Activated T-cell treated with anti-CD3 and anti-CD28 coated beads, Interleukin-2, amount 50 U/mL, for 72 hours (primary cell): ENCODE measurements around the gene PREP. TPM values are rescaled to one million over a fixed set of nuclear protein-coding genes. Genes with fewer than 3 reads are reported as not detected.

Experiments
- ATAC-seq, 2 donors: fragments of 150-1000 bp; cut with Tn5 transposase; replicated peaks in 1 of 2; 2 replicates each; pipeline ENCODE4 v1.10.0; 2021; ENCODE audit warnings: moderate library complexity in 2 of 2, mild to moderate bottlenecking in 1 of 2
- DNase-seq, 2 donors: peaks; one replicate each; pipeline ENCODE4 v3.0.0; 2021 to 2022; ENCODE audit warnings: mixed read lengths in 1 of 2
- H3K27ac Mint-ChIP-seq: one replicate; pipeline ENCODE4 v1.8.0; 2022; ENCODE audit warnings: mild to moderate bottlenecking, moderate library complexity, mixed read lengths
- H3K27me3 Mint-ChIP-seq: one replicate; pipeline ENCODE4 v1.8.0; 2022; ENCODE audit warnings: low read depth, mixed read lengths
- H3K36me3 Mint-ChIP-seq, 2 donors: one replicate each; pipeline ENCODE4 v1.8.0; 2022; ENCODE audit warnings: mixed read lengths in 2 of 2, mild to moderate bottlenecking in 1 of 2; ENCODE audit not compliant: insufficient read depth in 2 of 2
- H3K4me1 Mint-ChIP-seq: one replicate; pipeline ENCODE4 v1.8.0; 2022; ENCODE audit warnings: low read depth, mixed read lengths
- H3K4me3 Mint-ChIP-seq, 2 donors: one replicate each; pipeline ENCODE4 v1.8.0; 2022; ENCODE audit warnings: mild to moderate bottlenecking in 2 of 2, mixed read lengths in 2 of 2, moderate library complexity in 2 of 2
- H3K9me3 Mint-ChIP-seq, 2 donors: one replicate each; pipeline ENCODE4 v1.8.0; 2022; ENCODE audit warnings: mixed read lengths in 2 of 2
- total RNA-seq, 2 donors: library from RNA; stranded (reverse); gene quantifications; one replicate each; pipeline ENCODE4 v1.2.3, GENCODE V29; 2022

Gene PREP
- total RNA-seq, 2 donors from 2014 or later, result 31.6 to 40.0 TPM

DNA sequence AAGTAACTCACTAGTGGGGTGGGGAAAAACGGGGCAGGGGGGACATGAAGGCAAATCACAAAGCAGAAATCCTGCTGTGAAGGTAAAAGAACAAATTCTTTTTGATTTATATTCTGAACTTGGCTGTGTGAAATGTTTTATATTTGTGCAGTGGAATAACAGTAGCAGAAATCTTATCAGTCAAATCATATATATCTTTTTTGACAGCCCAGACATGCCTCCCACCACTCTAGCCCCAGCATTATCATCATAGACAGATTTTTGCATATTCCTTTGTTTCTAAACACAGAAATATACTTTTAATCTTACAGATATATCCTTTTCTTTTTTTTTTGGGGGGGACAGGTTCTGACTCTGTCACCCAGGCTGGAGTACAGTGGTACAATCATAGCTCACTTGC lies 97.4 kb downstream of the PREP start:
- H3K9me3 Mint-ChIP-seq, result no peaks in the 10 kb centered on the region
- no peaks in the 10 kb centered on the region for H3K4me1 Mint-ChIP-seq
- H3K27me3 Mint-ChIP-seq, result no peaks in the 10 kb centered on the region
- no peak overlapping the region for H3K27ac Mint-ChIP-seq
- ATAC-seq (no peak), DNase-seq (no peak)
- H3K36me3 Mint-ChIP-seq, result peaks cover 0 to 7% of the 10 kb centered on the region in 2 donors
- no peak overlapping the region for H3K4me3 Mint-ChIP-seq

DNA sequence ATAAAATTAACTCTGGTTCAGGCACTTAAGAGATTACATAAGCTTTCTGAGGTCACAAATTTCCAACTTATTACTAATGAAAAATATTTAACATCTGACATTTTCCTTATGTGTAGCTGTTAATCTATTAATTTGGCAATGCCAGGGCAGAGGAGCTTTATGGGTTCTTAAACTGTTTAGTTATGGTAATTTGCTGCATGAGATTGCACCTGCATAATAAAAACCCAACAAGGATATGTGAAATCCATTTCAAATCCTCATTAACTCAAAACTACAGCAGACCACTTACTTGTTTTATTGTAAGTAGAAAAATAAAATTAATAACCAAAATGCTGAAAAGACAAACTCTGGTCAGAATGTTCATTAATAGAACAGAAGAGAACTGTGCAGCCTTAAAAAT lies 98.1 kb downstream of the PREP start:
- Mint-ChIP-seq H3K9me3 (no peaks in the 10 kb centered on the region), H3K36me3 (peaks cover 0 to 7% of the 10 kb centered on the region in 2 donors), H3K4me3 (no peak overlapping the region), H3K27ac (no peak overlapping the region), H3K4me1 (no peaks in the 10 kb centered on the region), H3K27me3 (no peaks in the 10 kb centered on the region)
- DNase-seq (no peak), ATAC-seq (no peak)

DNA sequence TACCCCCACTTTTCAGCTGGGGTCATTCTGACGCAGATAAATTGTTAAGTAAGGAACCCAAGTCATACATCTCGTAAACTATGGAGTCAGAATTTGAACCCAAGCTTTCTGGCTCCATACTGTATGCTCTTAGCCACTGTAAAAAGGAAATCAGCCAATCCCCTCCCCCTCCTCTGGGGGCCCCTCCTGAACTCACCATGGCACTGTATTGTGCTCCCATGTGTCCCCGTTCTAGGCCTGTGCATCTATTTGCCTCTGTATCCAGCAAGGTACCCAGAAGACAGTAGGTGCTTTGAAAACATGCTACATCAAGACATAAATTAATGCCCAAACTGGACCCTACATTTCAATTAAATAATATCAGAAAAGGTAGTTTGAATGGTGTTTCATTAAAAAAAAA lies 98.5 kb downstream of the PREP start:
- Mint-ChIP-seq H3K9me3 (no peaks in the 10 kb centered on the region), H3K36me3 (peaks cover 0 to 7% of the 10 kb centered on the region in 2 donors), H3K4me1 (no peaks in the 10 kb centered on the region), H3K4me3 (no peak overlapping the region), H3K27me3 (no peaks in the 10 kb centered on the region), H3K27ac (no peak overlapping the region)
- DNase-seq (no peak), ATAC-seq (no peak)

DNA sequence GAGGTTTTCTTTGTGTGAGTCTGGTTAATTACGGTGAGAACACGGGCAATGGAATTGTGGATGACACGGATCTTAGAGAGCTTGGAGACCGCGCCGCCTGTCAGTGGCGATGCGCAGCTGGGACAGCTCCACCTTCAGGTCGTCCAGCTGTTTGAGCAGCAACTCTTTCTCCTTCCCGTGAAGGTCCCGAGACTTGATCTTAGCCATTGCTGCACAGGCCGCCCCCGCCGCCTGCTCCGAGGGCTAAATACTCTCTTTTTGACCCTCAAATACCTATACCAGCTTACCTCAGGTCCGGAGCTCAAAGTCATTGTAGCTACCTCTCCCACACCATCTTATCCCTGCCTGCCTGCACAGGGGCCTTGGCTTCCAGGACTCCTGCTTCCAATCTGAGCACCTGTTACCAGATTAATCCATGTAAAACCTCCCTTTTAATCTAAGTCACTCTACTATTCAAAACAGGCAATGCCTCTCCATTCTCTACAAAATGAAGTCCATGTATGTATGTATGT lies 100.2 kb downstream of the PREP start:
- DNase-seq, result no peak
- Mint-ChIP-seq H3K9me3 (no peaks in the 10 kb centered on the region), H3K4me1 (no peaks in the 10 kb centered on the region), H3K27me3 (no peaks in the 10 kb centered on the region), H3K36me3 (peaks cover 0 to 7% of the 10 kb centered on the region in 2 donors), H3K27ac (no peak overlapping the region), H3K4me3 (no peak overlapping the region)
- no peak for ATAC-seq

DNA sequence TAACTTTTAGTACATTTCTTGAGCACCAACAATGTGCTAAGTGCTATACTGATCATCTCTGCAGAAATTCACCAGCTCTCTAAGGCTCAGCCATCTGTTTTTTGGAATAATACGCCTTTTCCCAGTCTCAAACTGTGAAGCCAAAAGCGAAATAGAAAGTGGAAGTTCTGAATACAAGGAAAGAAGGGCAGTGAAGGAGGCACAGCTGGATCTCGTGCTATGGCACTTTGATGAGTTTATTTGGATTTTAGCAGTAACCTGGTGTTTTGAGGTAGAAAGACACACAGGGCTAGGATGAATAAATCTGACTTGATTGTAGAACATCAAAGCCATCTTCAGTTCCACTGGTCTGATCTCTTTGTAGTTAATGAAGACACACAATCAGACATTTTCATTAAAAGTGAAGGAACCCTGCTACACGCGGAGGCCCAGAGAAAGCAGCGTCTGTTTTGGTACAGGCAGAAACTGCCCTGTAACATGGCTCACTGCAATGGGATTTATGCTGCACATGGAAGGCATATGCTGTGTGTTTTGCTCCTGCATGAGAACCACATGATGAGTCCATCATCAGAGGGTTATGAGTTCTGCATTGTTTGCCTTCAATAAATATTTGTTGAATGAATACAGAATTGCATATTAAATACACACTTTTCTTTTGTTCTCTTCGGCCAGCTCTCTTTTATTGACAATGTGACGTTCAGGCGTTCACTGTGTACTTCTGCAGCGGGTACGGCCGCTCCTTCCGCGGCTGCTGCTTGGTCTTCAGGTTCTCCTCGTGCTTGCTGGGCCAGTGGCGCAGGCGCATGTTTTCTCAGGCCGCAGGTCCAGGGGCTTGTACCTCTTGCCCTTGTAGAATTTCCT lies 100.9 kb downstream of the PREP start:
- no peak overlapping the region for H3K27ac Mint-ChIP-seq
- ATAC-seq, result no peak
- H3K36me3 Mint-ChIP-seq, result peaks cover 0 to 5% of the 10 kb centered on the region in 2 donors
- no peak for DNase-seq
- H3K4me1 Mint-ChIP-seq, result no peaks in the 10 kb centered on the region
- no peak overlapping the region for H3K4me3 Mint-ChIP-seq
- H3K9me3 Mint-ChIP-seq, result no peaks in the 10 kb centered on the region
- no peaks in the 10 kb centered on the region for H3K27me3 Mint-ChIP-seq

DNA sequence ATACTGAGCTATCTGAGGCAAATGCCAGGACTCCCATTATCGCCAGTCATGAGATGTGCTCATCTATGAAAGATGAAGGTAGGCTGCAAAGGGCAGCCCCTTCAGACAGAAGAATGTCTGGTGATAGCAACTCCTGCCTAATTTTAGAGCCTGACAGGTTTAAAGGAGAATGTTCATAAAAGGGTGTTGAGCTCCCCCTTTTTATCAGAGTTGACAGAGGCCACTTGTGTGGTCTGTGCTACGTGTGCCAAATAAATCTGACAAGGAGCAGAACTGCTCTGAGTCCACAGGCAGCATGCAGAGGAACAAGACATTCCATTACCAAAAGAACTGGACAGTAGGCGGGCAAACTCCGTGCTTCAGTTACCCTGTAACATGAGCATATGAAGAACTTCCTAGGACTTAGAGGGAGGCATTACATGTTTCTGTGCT lies 101.8 kb downstream of the PREP start:
- Mint-ChIP-seq H3K27me3 (no peaks in the 10 kb centered on the region), H3K9me3 (no peaks in the 10 kb centered on the region), H3K4me1 (no peaks in the 10 kb centered on the region), H3K4me3 (no peak overlapping the region), H3K36me3 (peaks cover 0 to 4% of the 10 kb centered on the region in 2 donors), H3K27ac (no peak overlapping the region)
- ATAC-seq (no peak), DNase-seq (no peak)

DNA sequence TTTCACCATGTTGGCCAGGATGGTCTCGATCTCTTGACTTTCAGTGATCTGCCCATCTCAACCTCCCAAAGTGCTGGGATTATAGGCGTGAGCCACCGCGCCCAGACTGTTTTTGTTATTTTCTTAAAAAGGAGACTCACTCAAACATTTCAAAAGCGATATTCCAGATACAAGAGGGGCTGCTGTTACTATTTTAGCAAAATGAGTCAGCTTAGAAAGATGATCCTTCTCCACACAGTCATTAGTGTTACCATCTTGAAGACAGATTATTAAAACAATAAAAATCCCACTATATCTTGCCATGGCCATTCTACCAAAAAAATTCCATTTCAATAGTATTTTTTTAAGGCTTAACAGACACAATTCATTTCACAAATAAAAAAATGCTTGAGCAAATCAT lies 102.8 kb downstream of the PREP start:
- Mint-ChIP-seq H3K27me3 (no peaks in the 10 kb centered on the region), H3K9me3 (no peaks in the 10 kb centered on the region), H3K36me3 (peaks cover 0 to 4% of the 10 kb centered on the region in 2 donors), H3K4me1 (no peaks in the 10 kb centered on the region), H3K4me3 (no peak overlapping the region), H3K27ac (no peak overlapping the region)
- DNase-seq, result no peak
- ATAC-seq, result no peak

DNA sequence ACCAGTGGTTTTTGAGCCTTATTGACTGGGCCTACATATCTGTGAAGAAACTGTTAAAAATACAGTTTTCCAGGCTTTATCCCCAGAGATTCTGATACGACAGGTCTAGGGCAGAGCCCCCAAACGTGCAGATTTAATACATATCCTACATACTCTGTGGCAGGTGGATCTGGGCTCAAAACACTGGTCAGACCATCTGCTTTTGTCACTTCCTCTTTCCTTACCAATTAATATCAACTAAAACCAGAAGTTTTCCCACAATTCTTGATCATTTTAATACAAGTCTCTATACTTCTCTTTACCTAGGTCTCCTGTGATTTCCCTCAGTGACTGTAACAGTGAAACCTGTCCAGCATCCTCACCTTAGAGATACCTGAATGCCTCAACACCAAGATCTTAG lies 108.8 kb downstream of the PREP start:
- Mint-ChIP-seq H3K27me3 (no peaks in the 10 kb centered on the region), H3K36me3 (peaks cover 0 to 6% of the 10 kb centered on the region in 2 donors), H3K27ac (no peak overlapping the region), H3K9me3 (no peaks in the 10 kb centered on the region), H3K4me3 (no peak overlapping the region), H3K4me1 (peaks cover 7% of the 10 kb centered on the region)
- ATAC-seq, result no peak
- no peak for DNase-seq

DNA sequence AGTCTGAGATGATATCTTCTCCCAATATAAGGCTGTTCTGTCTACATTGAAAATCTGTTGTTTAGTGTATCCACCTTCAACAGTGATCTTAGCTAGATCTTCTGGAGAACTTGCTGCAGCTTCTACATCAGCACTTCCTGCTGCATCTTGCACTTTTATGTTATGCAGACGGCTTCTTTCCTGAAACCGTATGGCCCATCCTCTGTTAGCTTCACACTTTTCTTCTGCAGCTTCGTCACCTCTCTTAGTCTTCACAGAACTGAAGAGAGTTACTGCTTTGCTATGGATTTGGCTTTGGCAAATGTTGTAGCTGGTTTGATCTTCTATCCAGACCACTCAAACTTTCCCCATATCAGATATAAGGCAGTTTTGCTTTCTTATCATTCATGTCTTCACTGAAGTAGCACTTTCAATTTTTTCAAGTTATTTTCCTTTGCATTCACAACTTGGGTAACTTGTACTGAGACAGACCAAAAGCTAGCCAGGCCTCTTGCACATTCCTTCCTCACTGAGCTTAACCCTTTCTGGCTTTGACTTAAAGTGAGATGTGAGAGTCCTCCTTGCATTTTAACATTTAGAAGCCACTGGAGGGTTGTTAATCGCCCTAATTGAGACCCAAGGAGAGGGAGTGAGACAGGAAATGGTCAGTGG lies 110.1 kb downstream of the PREP start:
- H3K4me1 Mint-ChIP-seq, result peaks cover 7% of the 10 kb centered on the region
- H3K4me3 Mint-ChIP-seq, result no peak overlapping the region
- H3K9me3 Mint-ChIP-seq, result no peaks in the 10 kb centered on the region
- DNase-seq, result no peak
- H3K36me3 Mint-ChIP-seq, result peaks cover 0 to 7% of the 10 kb centered on the region in 2 donors
- ATAC-seq, result no peak
- H3K27ac Mint-ChIP-seq, result no peak overlapping the region
- H3K27me3 Mint-ChIP-seq, result no peaks in the 10 kb centered on the region

DNA sequence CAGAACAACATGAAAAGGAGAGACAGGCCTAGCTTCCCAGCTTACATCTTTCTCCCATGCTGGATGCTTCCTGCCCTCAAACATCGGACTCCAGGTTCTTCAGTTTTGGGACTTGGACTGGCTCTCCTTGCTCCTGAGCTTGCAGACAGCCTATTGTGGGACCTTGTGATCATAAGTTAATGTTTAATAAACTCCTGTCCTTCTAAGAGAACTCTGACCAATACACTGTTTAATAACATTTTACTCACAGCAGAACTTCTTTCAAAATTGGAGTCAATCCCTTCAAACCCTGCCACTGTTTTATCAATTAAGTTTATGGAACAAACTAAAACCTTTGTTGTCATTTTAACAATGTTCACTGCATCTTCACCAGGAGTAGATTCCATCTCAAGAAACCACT lies 111.4 kb downstream of the PREP start:
- H3K27ac Mint-ChIP-seq, result no peak overlapping the region
- H3K4me1 Mint-ChIP-seq, result peaks cover 7% of the 10 kb centered on the region
- no peak overlapping the region for H3K4me3 Mint-ChIP-seq
- H3K27me3 Mint-ChIP-seq, result no peaks in the 10 kb centered on the region
- DNase-seq, result no peak
- no peak for ATAC-seq
- no peaks in the 10 kb centered on the region for H3K9me3 Mint-ChIP-seq
- H3K36me3 Mint-ChIP-seq, result peaks cover 0 to 10% of the 10 kb centered on the region in 2 donors

DNA sequence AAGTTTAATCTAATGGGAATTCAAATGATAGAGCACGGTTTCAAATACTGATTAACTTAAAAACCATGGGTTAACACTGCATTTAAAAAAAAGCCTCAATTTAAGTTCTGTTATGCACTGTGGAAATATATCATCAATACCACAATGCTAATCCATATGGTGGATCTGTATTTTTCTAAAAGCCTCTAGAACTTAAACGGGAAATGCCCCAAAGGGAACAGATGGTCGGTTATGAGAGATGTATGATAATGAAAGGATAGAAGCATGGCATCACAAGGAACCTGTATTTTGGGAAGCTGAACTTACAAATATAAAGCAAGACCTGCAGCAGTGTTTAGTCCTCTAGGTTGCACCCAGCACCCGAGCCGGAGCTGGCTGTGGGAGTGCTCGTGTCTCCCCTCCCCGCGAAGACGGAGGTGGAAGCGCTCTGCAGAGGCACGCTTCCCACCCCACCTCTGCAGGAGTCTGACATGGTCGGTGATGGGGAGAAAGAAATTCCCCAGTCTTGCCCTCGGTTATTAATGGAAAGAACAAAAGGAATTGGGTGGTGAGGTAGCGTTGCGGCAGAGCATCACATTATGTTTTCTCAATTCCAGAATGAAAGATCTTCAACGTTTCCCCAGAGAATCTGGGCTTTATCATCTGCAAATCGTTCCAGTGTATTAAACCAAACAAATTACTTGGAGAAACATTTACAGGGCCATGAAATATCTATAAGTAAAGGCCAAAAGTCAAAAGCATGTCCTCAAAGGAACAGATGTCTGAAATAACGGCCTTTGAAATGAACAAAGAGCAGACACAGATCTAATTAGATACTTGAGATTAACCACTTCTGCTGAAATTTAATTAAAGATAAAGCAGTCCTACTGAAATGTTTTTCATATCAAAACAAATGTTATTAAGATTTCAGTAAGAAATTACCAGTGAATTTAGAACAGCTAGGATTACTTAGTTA lies 120.0 kb downstream of the PREP start:
- no peaks in the 10 kb centered on the region for H3K4me1 Mint-ChIP-seq
- ATAC-seq (no peak), DNase-seq (no peak)
- H3K27ac Mint-ChIP-seq, result no peak overlapping the region
- H3K36me3 Mint-ChIP-seq, result peaks cover 6 to 13% of the 10 kb centered on the region in 2 donors
- H3K4me3 Mint-ChIP-seq, result no peak overlapping the region
- H3K9me3 Mint-ChIP-seq, result no peaks in the 10 kb centered on the region
- no peaks in the 10 kb centered on the region for H3K27me3 Mint-ChIP-seq

DNA sequence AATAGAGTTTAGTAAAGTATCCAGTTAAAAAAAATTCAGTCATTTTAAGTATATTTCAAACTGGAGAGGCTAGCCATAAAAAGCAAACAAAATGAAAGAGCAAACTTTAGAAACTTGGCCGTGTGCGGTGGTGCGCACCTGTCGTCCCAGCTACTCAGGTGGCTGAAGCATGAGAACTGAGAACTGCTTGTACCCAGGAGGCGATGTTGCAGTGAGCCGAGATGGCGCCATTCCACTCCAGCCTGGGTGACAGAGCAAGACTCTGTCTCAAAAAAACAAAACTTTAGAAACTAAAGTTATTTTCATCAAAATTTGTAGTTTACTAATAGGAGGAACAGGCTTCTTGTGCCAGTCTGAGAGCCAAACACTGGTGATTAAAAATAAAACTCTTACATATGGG lies 122.8 kb downstream of the PREP start:
- H3K4me3 Mint-ChIP-seq, result no peak overlapping the region
- DNase-seq (no peak), ATAC-seq (no peak)
- peaks cover 5 to 23% of the 10 kb centered on the region in 2 donors for H3K36me3 Mint-ChIP-seq
- H3K9me3 Mint-ChIP-seq, result no peaks in the 10 kb centered on the region
- H3K27ac Mint-ChIP-seq, result no peak overlapping the region
- no peaks in the 10 kb centered on the region for H3K4me1 Mint-ChIP-seq
- H3K27me3 Mint-ChIP-seq, result no peaks in the 10 kb centered on the region

DNA sequence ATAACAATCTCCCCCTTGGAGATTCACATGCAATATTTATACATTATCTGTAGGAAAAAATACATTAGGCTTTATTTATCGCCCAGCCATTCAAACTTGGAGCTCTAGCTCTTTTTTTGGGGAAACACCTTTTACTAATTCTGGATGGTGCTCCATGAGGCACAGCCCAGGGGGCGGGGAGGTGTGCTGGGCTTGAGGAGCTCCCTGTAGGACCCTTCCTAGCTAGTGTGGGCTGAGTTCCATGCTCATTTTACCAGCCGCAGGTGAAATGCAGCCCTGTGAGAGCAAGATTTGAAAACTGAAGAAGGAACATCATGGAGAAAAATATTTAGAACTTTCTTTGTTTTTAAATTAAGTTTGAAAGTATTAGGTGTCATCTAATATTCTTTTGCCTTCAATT lies 123.4 kb downstream of the PREP start:
- no peak overlapping the region for H3K4me3 Mint-ChIP-seq
- H3K9me3 Mint-ChIP-seq, result no peaks in the 10 kb centered on the region
- H3K27ac Mint-ChIP-seq, result no peak overlapping the region
- peaks cover 5 to 20% of the 10 kb centered on the region in 2 donors for H3K36me3 Mint-ChIP-seq
- ATAC-seq (no peak), DNase-seq (no peak)
- H3K27me3 Mint-ChIP-seq, result no peaks in the 10 kb centered on the region
- H3K4me1 Mint-ChIP-seq, result no peaks in the 10 kb centered on the region
